Measurements from ENCODE around the gene TMEM87A.
A peak's percentile ranks its signal among the peaks of the same experiment; 100 is the strongest.
"Not testable (repeated sequence)": the region's sequence is repeated elsewhere in the genome, so short reads cannot be mapped to it uniquely, and the experiment has no call there.

Gene TMEM87A, protein sequence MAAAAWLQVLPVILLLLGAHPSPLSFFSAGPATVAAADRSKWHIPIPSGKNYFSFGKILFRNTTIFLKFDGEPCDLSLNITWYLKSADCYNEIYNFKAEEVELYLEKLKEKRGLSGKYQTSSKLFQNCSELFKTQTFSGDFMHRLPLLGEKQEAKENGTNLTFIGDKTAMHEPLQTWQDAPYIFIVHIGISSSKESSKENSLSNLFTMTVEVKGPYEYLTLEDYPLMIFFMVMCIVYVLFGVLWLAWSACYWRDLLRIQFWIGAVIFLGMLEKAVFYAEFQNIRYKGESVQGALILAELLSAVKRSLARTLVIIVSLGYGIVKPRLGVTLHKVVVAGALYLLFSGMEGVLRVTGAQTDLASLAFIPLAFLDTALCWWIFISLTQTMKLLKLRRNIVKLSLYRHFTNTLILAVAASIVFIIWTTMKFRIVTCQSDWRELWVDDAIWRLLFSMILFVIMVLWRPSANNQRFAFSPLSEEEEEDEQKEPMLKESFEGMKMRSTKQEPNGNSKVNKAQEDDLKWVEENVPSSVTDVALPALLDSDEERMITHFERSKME

DNA sequence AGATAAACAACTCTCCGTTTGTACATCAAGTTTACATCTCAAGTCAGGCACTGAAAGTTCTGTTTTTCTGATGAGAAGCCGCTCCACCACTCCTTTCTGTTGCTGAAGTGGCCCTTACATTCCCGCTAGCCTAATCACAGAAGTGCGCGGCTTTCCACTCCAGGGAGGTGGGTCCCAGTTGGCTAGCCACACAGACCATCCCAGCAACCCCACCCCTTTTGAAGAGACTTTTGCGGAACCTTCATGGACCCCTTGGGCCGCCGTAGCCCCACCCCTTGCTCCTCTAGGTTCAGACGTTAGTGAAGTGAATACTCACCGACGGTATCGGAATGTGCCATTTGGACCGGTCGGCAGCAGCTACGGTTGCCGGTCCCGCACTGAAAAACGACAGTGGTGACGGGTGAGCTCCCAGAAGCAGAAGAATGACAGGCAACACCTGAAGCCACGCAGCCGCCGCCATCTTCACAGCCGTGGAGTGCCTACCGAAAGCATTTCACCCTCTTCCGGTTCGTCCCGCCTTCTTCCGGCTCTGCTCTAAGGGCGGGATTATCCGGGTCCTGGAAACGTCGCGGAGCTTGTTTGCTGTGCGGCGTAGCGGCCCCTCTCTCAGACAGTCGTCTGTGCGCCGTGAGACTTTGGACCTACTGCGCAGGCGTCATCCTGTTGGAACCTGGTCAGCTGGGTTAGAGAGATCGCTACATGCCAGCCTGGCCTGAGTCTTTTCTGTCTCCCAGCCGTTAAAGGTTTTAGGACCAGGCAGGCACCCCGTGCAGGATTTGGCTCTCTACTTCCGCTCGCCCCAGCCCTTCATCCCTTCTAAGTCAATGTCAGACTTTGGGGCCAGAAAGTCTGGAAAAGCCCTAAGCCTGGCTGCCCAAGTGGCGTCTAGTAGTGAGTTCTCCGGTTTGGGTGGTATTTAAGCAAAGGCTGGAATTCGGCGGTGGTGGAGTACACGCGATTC is at the start of gene TMEM87A, which contains the start of gene GANC:
TMEM87A (minus strand) TSS at position 495 of the 961 bp plus-strand sequence; CDS start at position 460, 35 bp downstream.
GANC (plus strand) TSS at position 263 of the 961 bp plus-strand sequence. CDS start 1,281 bp downstream, outside the sequence.
- peak; percentile 92 for DNase-seq (ENCODE audit: low read depth)

DNA sequence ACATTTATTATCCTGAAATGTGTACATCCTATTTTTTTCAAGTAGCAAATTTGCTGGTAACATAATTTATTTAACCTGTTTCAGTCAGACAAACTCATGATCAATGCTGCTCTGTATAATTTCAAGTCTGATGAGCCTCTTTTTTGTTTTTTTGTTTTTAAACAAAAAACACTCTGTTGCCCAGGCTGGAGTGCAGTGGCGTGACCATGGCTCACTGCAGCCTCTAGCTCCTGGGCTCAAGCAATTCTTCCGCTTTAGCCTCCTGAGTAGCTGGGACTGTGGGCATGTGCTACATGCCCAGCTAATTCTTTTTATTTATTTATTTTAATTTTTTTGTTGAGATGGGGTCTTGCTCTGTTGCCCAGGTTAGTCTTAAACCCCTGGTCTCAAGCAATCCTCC is 46.0 kb upstream of the TMEM87A start:
- no peak for DNase-seq (ENCODE audit: low read depth)

DNA sequence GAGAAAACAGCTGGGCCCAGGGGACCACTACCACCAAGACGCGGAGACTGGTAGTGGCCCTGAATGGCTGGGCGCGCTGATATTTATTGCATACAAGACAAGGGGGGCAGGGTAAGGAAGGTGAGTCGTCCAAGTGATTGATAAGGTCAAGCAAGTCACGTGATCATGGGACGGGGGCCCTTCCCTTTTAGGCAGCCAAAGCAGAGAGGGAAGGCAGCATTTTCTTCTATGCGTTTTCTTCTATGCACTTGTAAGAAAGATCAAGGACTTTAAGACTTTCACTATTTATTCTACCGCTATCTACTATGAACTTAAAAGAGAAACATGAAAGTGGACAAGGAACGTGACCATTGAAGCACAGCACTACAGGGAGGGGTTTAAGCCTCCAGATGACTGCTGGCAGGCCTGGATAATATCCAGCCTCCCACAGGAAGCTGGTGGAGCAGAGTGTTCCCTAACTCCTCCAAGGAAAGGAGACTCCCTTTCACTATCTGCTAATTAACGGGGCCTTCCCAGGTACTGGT is 43.1 kb upstream of the TMEM87A start:
- DNase-seq (ENCODE audit: low read depth) = not testable (repeated sequence)

GRCh38 chr15:42315521-42315920 is 42.3 kb upstream of the TMEM87A start:
- no peak for DNase-seq (ENCODE audit: low read depth)

GRCh38 chr15:42314818-42315217 is 41.6 kb upstream of the TMEM87A start:
- no peak for DNase-seq (ENCODE audit: low read depth)

- DNase-seq (ENCODE audit: low read depth) = no peak
Observed at GRCh38 chr15:42313463-42313862, 40.2 kb upstream of the TMEM87A start.

DNA sequence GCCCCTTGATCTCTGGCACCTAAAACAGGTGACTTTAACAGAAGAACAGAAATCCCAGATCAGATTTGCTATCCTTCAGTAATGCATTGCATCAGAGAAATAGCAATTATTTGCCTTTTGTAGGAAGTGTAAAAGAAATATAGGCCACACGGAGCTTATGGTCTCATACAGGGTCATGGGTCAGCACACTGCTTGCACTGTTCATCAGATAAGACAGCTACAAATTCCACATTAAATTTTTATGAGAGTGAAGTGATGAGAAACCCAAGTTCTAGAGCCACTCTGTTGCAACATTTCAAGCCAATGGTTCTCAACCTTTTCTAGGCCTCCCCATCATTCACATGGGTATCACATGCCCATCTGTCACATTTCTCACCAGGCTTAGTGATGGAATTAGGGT is 33.4 kb upstream of the TMEM87A start:
- no peak for DNase-seq (ENCODE audit: low read depth)

- not testable (repeated sequence) for DNase-seq (ENCODE audit: low read depth)
Observed at GRCh38 chr15:42301004-42301403, 27.8 kb upstream of the TMEM87A start.

DNA sequence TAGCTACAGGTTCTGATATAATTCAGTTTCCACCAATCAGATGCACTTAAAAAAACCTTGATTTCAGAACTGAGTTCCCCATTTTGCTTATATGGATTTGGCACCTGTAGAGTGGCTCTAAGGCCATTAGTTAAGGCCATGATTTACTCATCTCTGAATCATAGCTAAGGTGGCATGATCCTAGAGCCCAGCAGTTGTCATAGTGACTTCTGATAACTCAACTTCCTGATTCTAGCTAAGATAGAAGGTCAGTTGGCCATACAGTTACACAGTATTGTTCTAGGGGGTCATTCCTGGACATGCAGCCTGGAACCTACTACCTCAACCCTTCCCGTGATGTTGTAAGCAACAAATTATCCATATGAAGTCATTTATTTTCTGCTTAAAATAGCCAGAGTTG is 15.9 kb upstream of the TMEM87A start:
- DNase-seq (ENCODE audit: low read depth) = no peak

DNA sequence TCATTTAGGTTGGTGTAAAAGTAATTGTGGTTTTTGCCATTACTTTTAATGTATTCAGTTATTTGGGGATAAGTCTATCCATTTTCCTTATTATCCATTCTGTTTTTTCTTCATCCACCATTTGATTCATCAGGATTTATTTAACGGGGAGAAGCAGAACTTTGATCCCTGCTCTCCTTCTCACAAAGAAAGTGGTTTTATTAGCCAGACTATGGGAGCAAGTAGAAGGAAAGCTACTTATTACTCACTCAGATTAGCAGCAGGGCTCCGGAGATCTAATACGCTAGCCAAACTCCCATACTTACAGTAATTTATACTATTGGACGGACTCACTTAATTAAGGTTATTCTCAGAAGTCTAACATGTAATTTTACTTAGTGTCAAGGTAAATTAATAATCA is 14.7 kb upstream of the TMEM87A start:
- no peak for DNase-seq (ENCODE audit: low read depth)

DNA sequence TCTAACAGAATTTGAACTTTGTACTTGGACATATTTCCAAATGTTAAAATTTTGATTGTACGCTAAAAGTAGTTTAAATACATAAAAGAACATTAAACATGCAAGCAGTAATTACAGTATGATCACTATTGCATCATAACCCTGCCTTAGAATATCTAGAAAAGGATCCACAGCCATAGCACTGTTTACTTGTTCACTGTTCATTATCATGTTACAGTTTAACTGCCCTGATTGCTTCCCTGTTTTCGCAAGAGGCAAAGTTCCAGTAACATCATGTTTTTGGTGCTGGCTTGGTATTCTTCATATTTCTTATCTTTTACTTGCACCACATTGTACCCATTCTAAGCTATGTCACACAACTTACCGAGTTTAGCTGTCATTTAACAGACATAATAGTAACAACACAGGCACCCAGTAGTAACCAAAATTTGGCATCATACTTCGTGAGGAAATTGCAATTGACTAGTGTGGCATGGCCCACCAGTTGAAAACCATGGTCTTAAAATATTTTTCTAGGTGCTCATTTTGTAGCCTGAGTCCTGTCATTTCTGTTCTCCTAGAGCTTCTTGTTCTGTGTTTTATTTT is 13.3 kb upstream of the TMEM87A start:
- no peak for DNase-seq (ENCODE audit: low read depth)

GRCh38 chr15:42285034-42285433 is 11.8 kb upstream of the TMEM87A start:
- DNase-seq (ENCODE audit: low read depth) = no peak

DNA sequence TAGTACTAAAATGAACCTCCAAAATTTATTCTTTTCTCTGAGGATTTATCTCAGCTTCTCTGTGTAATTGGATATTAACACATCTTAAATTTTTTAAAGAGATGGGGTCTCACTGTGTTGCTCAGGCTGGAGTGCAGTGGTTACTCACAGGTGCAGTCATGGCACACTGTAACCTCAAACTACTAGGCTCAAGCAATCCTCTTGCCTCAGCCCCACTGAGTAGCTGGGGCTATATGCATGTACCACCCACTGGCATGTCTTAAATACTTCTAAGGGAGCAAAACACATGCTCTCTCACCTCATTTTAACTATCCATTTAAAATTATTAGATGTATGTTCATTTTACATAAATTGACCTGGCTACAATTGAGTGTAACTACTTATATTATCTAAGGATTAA is 11.3 kb upstream of the TMEM87A start:
- no peak for DNase-seq (ENCODE audit: low read depth)

- DNase-seq (ENCODE audit: low read depth) = no peak
Observed at GRCh38 chr15:42283671-42284070, 10.4 kb upstream of the TMEM87A start.

DNA sequence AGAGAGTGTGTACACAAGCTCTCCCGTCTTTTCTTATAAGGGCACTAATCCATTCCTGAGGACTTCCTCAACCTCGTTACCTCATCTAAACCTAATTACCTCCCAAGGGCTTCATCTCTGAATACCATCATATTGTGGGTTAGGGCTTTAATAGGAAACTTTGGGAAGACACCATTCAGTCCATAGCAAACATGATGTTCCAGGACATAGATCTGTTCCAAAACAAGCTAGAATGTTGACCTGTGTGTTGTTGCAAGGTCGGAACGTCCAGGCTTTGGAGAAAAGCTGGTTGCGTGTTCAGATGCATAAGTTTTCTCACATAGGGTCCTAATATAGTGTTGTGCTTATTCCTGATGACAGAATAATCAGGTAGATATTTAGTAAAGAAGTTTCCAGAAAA is 9.7 kb upstream of the TMEM87A start:
- DNase-seq (ENCODE audit: low read depth) = no peak

DNA sequence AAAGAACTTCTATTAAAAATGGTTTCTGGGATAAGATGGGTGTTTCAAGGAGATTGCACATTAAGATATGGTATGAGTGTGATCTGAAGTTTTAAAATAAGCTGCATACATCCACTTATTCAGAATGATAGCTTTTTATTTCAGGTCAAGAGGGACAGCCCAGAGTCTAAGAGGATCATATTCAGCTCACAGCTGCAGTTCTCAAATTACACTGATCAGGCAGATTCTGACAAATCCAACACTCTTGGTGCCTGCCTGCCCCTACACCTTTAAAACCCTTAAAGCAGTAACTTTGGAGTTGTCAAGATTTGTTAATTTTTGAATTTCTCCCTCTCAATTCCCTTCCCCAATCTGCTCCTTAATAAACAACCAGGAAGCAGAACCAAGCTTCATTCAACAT is 9.1 kb upstream of the TMEM87A start:
- DNase-seq (ENCODE audit: low read depth) = no peak

- no peak for DNase-seq (ENCODE audit: low read depth)
Observed at GRCh38 chr15:42279234-42279723, 6.0 kb upstream of the TMEM87A start.

- no peak for DNase-seq (ENCODE audit: low read depth)
Observed at GRCh38 chr15:42276762-42277161, 3.5 kb upstream of the TMEM87A start.

DNA sequence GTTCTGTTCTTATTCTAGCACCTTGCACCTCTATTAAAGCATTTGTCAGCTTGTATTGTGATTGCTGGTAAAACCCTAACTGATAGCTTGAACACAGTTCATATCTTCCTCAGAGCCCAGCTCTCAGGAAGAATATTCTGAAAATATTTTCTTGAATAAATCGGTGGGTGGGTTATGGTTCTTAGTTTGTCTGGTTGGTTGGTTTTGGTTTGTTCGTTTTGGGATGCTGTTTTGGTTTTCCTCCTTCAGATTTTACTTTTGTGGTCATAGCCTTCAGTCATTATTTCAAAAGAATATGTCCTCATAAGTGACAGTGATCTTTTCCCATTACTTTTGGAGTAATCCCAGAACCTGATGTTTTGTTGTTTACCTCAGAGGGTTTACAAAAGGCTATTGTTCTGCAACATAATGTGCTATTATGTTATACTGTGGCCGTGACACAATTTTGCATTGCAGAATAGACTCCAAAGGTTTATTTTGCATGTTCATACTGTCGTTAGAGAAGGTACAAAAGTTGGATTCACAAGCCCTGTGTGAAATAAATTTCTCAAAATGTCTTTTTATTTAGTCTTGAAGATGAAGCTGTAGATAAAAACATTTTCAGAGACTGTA is 2.7 kb upstream of the TMEM87A start:
- no peak for DNase-seq (ENCODE audit: low read depth)

GRCh38 chr15:42274702-42274989 is 1.4 kb upstream of the TMEM87A start:
- no peak for DNase-seq (ENCODE audit: low read depth)

GRCh38 chr15:42273900-42274701 is 868 bp upstream of the TMEM87A start:
- peak; percentile 40 for DNase-seq (ENCODE audit: low read depth)

Measured in stimulated activated CD8-positive, alpha-beta memory T cell treated with anti-CD3 and anti-CD28 coated beads, Interleukin-12 subunit alpha, Interleukin-12 subunit beta, amount 100 ng/mL, for 1 hour (primary cell).